GM12878 (cell line): Measurements from ENCODE around the gene PLTP. TPM values are rescaled to one million over a fixed set of nuclear protein-coding genes. Genes with fewer than 3 reads are reported as not detected.
"Not testable (repeated sequence)": the region's sequence is repeated elsewhere in the genome, so short reads cannot be mapped to it uniquely, and the experiment has no call there.

Source experiments
- ATAC-seq: fragments of 200-7000 bp; cut with Tn5 transposase; 3 replicates; pipeline ENCODE4 v1.9.1; 2020; ENCODE audit warnings: mild to moderate bottlenecking, moderate library complexity
- BruUV-seq: library from RNA; stranded (reverse); fragments of 400-500 nt; replicated peaks from 2 replicates; lab custom pipeline; 2021; lab: Mats Ljungman, UMichigan
- CTCF ChIA-PET: fragments of 300-600 bp; sonication (Branson Sonifier 250); formaldehyde crosslinking; extraction: SDS; loops from one replicate; lab custom pipeline; 2021; ENCODE audit warnings: inconsistent platforms; lab: Yijun Ruan, JAX
- POLR2A ChIA-PET: fragments of 350-600 bp; formaldehyde crosslinking; extraction: SDS; loops from one replicate; lab custom pipeline; 2021; ENCODE audit warnings: inconsistent platforms; lab: Charles Lee
- RAD21 ChIA-PET: fragments of 300-600 bp; sonication (Branson Sonifier 250); formaldehyde crosslinking; loops from one replicate; lab custom pipeline; 2023; ENCODE audit warnings: antibody characterized with exemption; ENCODE audit not compliant: unreplicated experiment; lab: Charles Lee
- SMC1A ChIA-PET: fragments of 300-600 bp; sonication (Branson Sonifier 250); formaldehyde crosslinking; loops from one replicate; lab custom pipeline; 2023; ENCODE audit not compliant: unreplicated experiment, uncharacterized antibody; lab: Charles Lee
- DNase-seq: peaks from one replicate; pipeline ENCODE4 v3.0.0-alpha.2; 2011; ENCODE audit warnings: low read depth, low spot score
- FAIRE-seq: peaks from 3 replicates; lab custom pipeline; 2011; peaks lifted over from hg19 to GRCh38; lab: Jason Lieb, UNC
- H2AFZ ChIP-seq: 2 replicates; pipeline ENCODE4 v1.6.0; 2011; ENCODE audit warnings: low read depth, low read length, control low read depth; ENCODE audit not compliant: control insufficient read depth
- H3K27ac ChIP-seq: 2 replicates; pipeline ENCODE4 v1.5.1; 2011; ENCODE audit warnings: control low read depth; ENCODE audit not compliant: control insufficient read depth, insufficient read depth
- H3K27me3 ChIP-seq, 2 experiments: replicated peaks in 1 of 2; 2 replicates each; pipeline versions ENCODE4 v1.6.0 to v1.6.1; 2011; ENCODE audit warnings: low read length in 1 of 2; ENCODE audit not compliant: control insufficient read depth in 2 of 2, insufficient read depth in 2 of 2
- H3K36me3 ChIP-seq, 2 experiments: 2 replicates each; pipeline ENCODE4 v1.5.1; 2011; ENCODE audit warnings: low read length in 1 of 2; ENCODE audit not compliant: control insufficient read depth in 2 of 2, insufficient read depth in 2 of 2
- H3K4me1 ChIP-seq: 2 replicates; pipeline ENCODE4 v1.6.1; 2011; ENCODE audit warnings: mild to moderate bottlenecking, low read length, moderate library complexity, mixed read lengths; ENCODE audit not compliant: control insufficient read depth, insufficient read depth
- H3K4me2 ChIP-seq: 2 replicates; pipeline ENCODE4 v1.6.0; 2011; ENCODE audit warnings: control low read depth; ENCODE audit not compliant: control insufficient read depth, insufficient read depth
- H3K4me3 ChIP-seq: fragments of 200-600 bp; sonication (generic); 2 replicates; pipeline ENCODE4 v1.5.1; 2016
- H3K79me2 ChIP-seq: 2 replicates; pipeline ENCODE4 v1.6.0; 2011; ENCODE audit warnings: low read length; ENCODE audit not compliant: control insufficient read depth, insufficient read depth
- H3K9ac ChIP-seq: 2 replicates; pipeline ENCODE4 v1.8.0; 2011; ENCODE audit warnings: low read length, control low read depth, mixed read lengths; ENCODE audit not compliant: control insufficient read depth, insufficient read depth
- H3K9me3 ChIP-seq: replicated peaks from 3 replicates; pipeline ENCODE4 v1.5.1; 2011; ENCODE audit warnings: mild to moderate bottlenecking, low read length; ENCODE audit not compliant: control insufficient read depth, insufficient read depth
- H4K20me1 ChIP-seq: 2 replicates; pipeline ENCODE4 v1.6.0; 2011; ENCODE audit not compliant: control insufficient read depth, insufficient read depth
- CBFB ChIP-seq: IDR thresholded peaks from 2 replicates; pipeline ENCODE4 v1.6.1; 2016; ENCODE audit warnings: antibody characterized with exemption, low read depth
- EGR1 ChIP-seq, 2 experiments: IDR thresholded peaks; 1 replicate in 1 of 2; 2 replicates in 1 of 2; pipeline ENCODE4 v1.6.1; 2011 to 2012; ENCODE audit warnings: low read depth in 2 of 2, low read length in 2 of 2, borderline replicate concordance in 1 of 2, mild to moderate bottlenecking in 1 of 2, moderate library complexity in 1 of 2
- FOS ChIP-seq: IDR thresholded peaks from 3 replicates; pipeline ENCODE4 v1.6.1; 2011; ENCODE audit warnings: borderline replicate concordance; ENCODE audit not compliant: insufficient read length; ENCODE audit errors: extremely low read depth
- LARP7 ChIP-seq: fragments of 450-650 bp; IDR thresholded peaks from 2 replicates; pipeline ENCODE4 v1.6.1; 2017; ENCODE audit warnings: mild to moderate bottlenecking
- MXI1 ChIP-seq: fragments of 150-350 bp; IDR thresholded peaks from 2 replicates; pipeline ENCODE4 v1.6.1; 2011; ENCODE audit warnings: low read depth, mild to moderate bottlenecking, inconsistent platforms, low read length, improper control_type of control experiment
- POLR2AphosphoS5 ChIP-seq: IDR thresholded peaks from 2 replicates; pipeline ENCODE4 v1.6.1; 2011; ENCODE audit warnings: mild to moderate bottlenecking, low read length, inconsistent platforms
- RAD21 ChIP-seq: IDR thresholded peaks from 2 replicates; pipeline ENCODE4 v1.6.1; 2011; ENCODE audit warnings: mild to moderate bottlenecking, low read depth, low read length, moderate library complexity; ENCODE audit not compliant: insufficient read depth
- SMC3 ChIP-seq: IDR thresholded peaks from 2 replicates; pipeline ENCODE4 v1.6.1; 2011; ENCODE audit warnings: low read length, improper control_type of control experiment, borderline replicate concordance
- YY1 ChIP-seq: IDR thresholded peaks from 2 replicates; pipeline ENCODE4 v1.6.1; 2011; ENCODE audit warnings: low read depth, mild to moderate bottlenecking, low read length
- WGBS: methylation state at CpG from one replicate; pipeline ENCODE4 v1.1.6; 2016; ENCODE audit warnings: low lambda C conversion rate; ENCODE audit not compliant: insufficient replicate concordance, insufficient coverage; ENCODE audit errors: missing lambda C conversion rate; 5-methylcytosine and 5-hydroxymethylcytosine counted together
- in situ Hi-C: fragments of 300-500 bp; cut with MboI; formaldehyde crosslinking; loops from 9 replicates; pipeline ENCODE4 v1.14.3; 2018; ENCODE audit warnings: mixed read lengths
- intact Hi-C: fragments of 100-400 bp; cut with micrococcal nuclease; formaldehyde crosslinking; loops from one replicate; pipeline ENCODE4 v1.14.2; 2022; ENCODE audit not compliant: unreplicated experiment
- polyA plus RNA-seq, 11 experiments: library from polyadenylated mRNA; depleted of rRNA in 4 of 11; unstranded in 6 of 11; stranded (reverse) in 5 of 11; fragments of >200 nt; fragmentation: Nextera tagmentation in 4 of 11; fragmentation: Illumina TruSeq in 1 of 11; extraction: Ambion mirVana in 4 of 11; extraction: Trizol in 1 of 11; gene quantifications; 1 replicate in 1 of 11; 2 replicates in 10 of 11; pipeline versions ENCODE4 v1.2.1 to v1.2.3, GENCODE V29; 2011 to 2016; ENCODE audit warnings: inconsistent platforms in 2 of 11, missing spikeins in 2 of 11, low read depth in 1 of 11
- total RNA-seq, 4 experiments: library from RNA; depleted of rRNA in 3 of 4; stranded (reverse); fragments of >200 nt in 3 of 4; fragmentation: Illumina TruSeq in 1 of 4; extraction: Trizol in 1 of 4; gene quantifications; 2 replicates each; pipeline versions ENCODE4 v1.2.1 to v1.2.3, GENCODE V29; 2013 to 2021
- TF ChIP-seq, protein P1 (sequence below), 3 experiments: IDR thresholded peaks in 2 of 3; conservative IDR thresholded peaks in 1 of 3; 2 replicates each; pipeline ENCODE4 v1.5.1; 2011; ENCODE audit warnings: low read depth in 3 of 3, low read length in 3 of 3, mild to moderate bottlenecking in 3 of 3, control low read depth in 2 of 3, moderate library complexity in 2 of 3, inconsistent platforms in 1 of 3, mixed read lengths in 1 of 3; ENCODE audit not compliant: control insufficient read depth in 2 of 3, insufficient read depth in 1 of 3; ENCODE audit errors: extremely low read depth in 1 of 3

The PLTP gene
- total and polyA plus RNA-seq, 10 of the 15 experiments (the other 5 are each of a cell fraction or from before 2014, with no cell fraction given) = 1.6 to 17.0 (median 7.6) TPM

- SMC1A ChIA-PET = interaction anchor here (1.0 to 4.1 kb wide), 9 partner anchors 14 to 134 kb away, joined by 3 to 33 read pairs (median 5); partner anchors contain the start of gene SNX21
Observed at GRCh38 chr20:45933266-45934045, 21.5 kb upstream of the PLTP start.

DNA sequence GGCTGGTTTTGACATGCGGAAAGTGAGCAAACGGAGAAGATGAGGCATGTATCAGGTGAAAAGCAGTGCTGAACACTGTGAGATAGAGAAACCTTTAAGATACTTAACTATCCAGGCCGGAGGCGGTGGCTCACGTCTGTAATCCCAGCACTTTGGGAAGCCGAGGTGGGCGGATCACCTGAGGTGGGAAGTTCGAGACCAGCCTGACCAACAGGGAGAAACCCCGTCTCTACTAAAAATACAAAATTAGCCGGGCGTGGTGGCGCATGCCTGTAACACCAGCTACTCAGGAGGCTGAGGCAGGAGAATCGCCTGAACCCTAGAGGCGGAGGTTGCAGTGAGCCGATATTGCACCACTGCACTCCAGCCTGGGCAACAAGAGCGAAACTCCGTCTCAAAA lies 19.7 kb upstream of the PLTP start:
- BruUV-seq, H3K36me3 ChIP-seq, intact Hi-C loops, H3K4me1 ChIP-seq, H3K9me3 ChIP-seq, SMC1A ChIA-PET, DNase-seq, RAD21 ChIA-PET, H3K27me3 ChIP-seq, ATAC-seq, H3K4me2 ChIP-seq, H3K9ac ChIP-seq, in situ Hi-C loops, H3K27ac ChIP-seq, FAIRE-seq, H2AFZ ChIP-seq, H4K20me1 ChIP-seq, H3K4me3 ChIP-seq: not testable (repeated sequence)
- ChIA-PET CTCF (interaction anchor here (1.2 to 2.2 kb wide), 3 partner anchors 32 to 55 kb away, joined by 4 to 5 read pairs (median 5); no protein-coding TSS in a partner anchor), POLR2A (interaction anchor here (0.7 kb wide), 1 partner anchor 39 kb away, joined by 8 read pairs; no protein-coding TSS in a partner anchor)
- WGBS = 94% methylated on average over 14 of the region's 17 CpGs
- peaks cover 23% of the 10 kb centered on the region for H3K79me2 ChIP-seq

More at GRCh38 chr20:45933266-45934045, 21.5 kb upstream of the PLTP start:
- H3K27ac ChIP-seq = peak overlapping the region; percentile 97
- peaks cover 2 to 4% of the 10 kb centered on the region in 2 experiments; a peak in 3 of 4 replicates for H3K36me3 ChIP-seq
- no TSS peak for BruUV-seq
- TF ChIP-seq YY1 (0 out of 2 replicates have a peak, but pooled peaks have one; percentile 11), LARP7 (no peak), EGR1 (IDR thresholded peaks at IDR 0.05; ENCODE audit: borderline replicate concordance in 1 of 2, low read depth in 2 of 2, low read length in 2 of 2) (0 out of 3 replicates have a peak, but pooled peaks of 1 of the 2 experiments have one; percentile 15), MXI1 (0 out of 2 replicates have a peak, but pooled peaks have one; percentile 11), RAD21 (peak; percentile 31), POLR2AphosphoS5 (peak; percentile 46; the same call in 1 of the 2 replicates), CBFB (no peak), FOS (no peak), SMC3 (peak; percentile 33; the same call in 1 of the 2 replicates)
- TF ChIP-seq, protein P1, sequence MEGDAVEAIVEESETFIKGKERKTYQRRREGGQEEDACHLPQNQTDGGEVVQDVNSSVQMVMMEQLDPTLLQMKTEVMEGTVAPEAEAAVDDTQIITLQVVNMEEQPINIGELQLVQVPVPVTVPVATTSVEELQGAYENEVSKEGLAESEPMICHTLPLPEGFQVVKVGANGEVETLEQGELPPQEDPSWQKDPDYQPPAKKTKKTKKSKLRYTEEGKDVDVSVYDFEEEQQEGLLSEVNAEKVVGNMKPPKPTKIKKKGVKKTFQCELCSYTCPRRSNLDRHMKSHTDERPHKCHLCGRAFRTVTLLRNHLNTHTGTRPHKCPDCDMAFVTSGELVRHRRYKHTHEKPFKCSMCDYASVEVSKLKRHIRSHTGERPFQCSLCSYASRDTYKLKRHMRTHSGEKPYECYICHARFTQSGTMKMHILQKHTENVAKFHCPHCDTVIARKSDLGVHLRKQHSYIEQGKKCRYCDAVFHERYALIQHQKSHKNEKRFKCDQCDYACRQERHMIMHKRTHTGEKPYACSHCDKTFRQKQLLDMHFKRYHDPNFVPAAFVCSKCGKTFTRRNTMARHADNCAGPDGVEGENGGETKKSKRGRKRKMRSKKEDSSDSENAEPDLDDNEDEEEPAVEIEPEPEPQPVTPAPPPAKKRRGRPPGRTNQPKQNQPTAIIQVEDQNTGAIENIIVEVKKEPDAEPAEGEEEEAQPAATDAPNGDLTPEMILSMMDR (IDR thresholded peaks at IDR 0.05 in 2 of 3, conservative IDR thresholded peaks at IDR 0.05 in 1 of 3; ENCODE audit: control insufficient read depth in 2 of 3, extremely low read depth in 1 of 3, insufficient read depth in 1 of 3, low read depth in 3 of 3, low read length in 3 of 3) = peak; percentile 28 to 67 (median 49); a peak in 4 of 6 replicates
- ChIA-PET RAD21 (interaction anchor here (0.7 to 5.5 kb wide), 14 partner anchors 9 to 154 kb away, joined by 3 to 66 read pairs (median 7); partner anchors contain the start of gene ZSWIM1), CTCF (interaction anchor here (0.6 to 6.5 kb wide), 22 partner anchors 9 to 473 kb away, joined by 3 to 79 read pairs (median 4); partner anchors contain the start of genes ELMO2 and ZSWIM1), POLR2A (interaction anchor here (0.6 to 2.9 kb wide), 13 partner anchors 10 to 137 kb away, joined by 3 to 50 read pairs (median 9); partner anchors contain the start of genes ACOT8, CTSA, NEURL2 and PLTP)
- peak; percentile 23 for FAIRE-seq
- peak overlapping the region; percentile 91 for H2AFZ ChIP-seq
- no peaks in the 10 kb centered on the region for H3K9me3 ChIP-seq
- H3K4me2 ChIP-seq = peak overlapping the region; percentile 93
- H3K4me1 ChIP-seq = peaks cover 5% of the 10 kb centered on the region; the same call in 1 of the 2 replicates
- peak; percentile 57 for ATAC-seq
- peaks cover 23% of the 10 kb centered on the region for H3K79me2 ChIP-seq
- WGBS = 29% methylated on average over 22 of the region's 22 CpGs
- peak overlapping the region; percentile 97 for H3K9ac ChIP-seq
- peak; percentile 38 for DNase-seq
- peak overlapping the region; percentile 75 for H3K4me3 ChIP-seq
- H4K20me1 ChIP-seq = no peaks in the 10 kb centered on the region
- no peaks in the 10 kb centered on the region for H3K27me3 ChIP-seq
- intact Hi-C loops = loop anchor here (1.0 to 2.0 kb wide), 3 partner anchors 37 to 77 kb away; partner anchors contain the start of genes ACOT8, CTSA, NEURL2 and ZSWIM3
- in situ Hi-C loops = no loop called here
